ENCODE measurements around the gene KIF5A. TPM values are rescaled to one million over a fixed set of nuclear protein-coding genes. Genes with fewer than 3 reads are reported as not detected.
A peak's percentile ranks its signal among the peaks of the same experiment; 100 is the strongest.

KIF5A gene
- total and polyA plus RNA-seq, 2 donors (not counting 1 experiment from before 2014, with no cell fraction given) = 0.09 to 0.67 TPM

GRCh38 chr12:57521525-57522010 lies 28.3 kb upstream of the KIF5A start:
- Histone ChIP-seq H3K27me3 (replicated peaks in 1 of 4; ENCODE audit: control extremely low read depth in 1 of 4, control insufficient read depth in 3 of 4, insufficient read depth in 4 of 4, low read length in 3 of 4) (no peaks in the 10 kb centered on the region), H3K4me3 (ENCODE audit: control extremely low read depth in 1 of 5, extremely low read depth in 1 of 5, insufficient read depth in 1 of 5, low read depth in 2 of 5, low read length in 4 of 5) (peak overlapping the region; percentile 58 to 97 (median 77)), H3K4me2 (replicated peaks; ENCODE audit: low read depth, low read length, poor library complexity, severe bottlenecking) (peak overlapping the region; percentile 98), H4K20me1 (ENCODE audit: control insufficient read depth, insufficient read depth, low read length, poor library complexity, severe bottlenecking) (peaks cover 31% of the 10 kb centered on the region), H3K36me3 (replicated peaks in 1 of 2; ENCODE audit: control extremely low read depth in 1 of 2, control insufficient read depth in 1 of 2, extremely low read depth in 1 of 2, insufficient read depth in 2 of 2, low read length in 1 of 2) (peaks cover 4 to 26% of the 10 kb centered on the region in 2 experiments), H3K9me3 (ENCODE audit: control extremely low read depth in 1 of 3, control insufficient read depth in 2 of 3, insufficient read depth in 1 of 3, low read length in 2 of 3) (no peaks in the 10 kb centered on the region), H3K79me2 (ENCODE audit: control insufficient read depth, insufficient read depth, low read length) (peaks cover 34% of the 10 kb centered on the region), H2AFZ (ENCODE audit: insufficient read depth, low read depth, low read length, poor library complexity, severe bottlenecking) (peak overlapping the region; percentile 10), H3K9ac (ENCODE audit: low read length) (peak overlapping the region; percentile 87), H3K27ac (ENCODE audit: low read length in 2 of 2) (peak overlapping the region; percentile 98 to 100), H3K4me1 (ENCODE audit: control insufficient read depth in 2 of 2, insufficient read depth in 2 of 2, low read length in 2 of 2) (peaks cover 42 to 53% of the 10 kb centered on the region in 2 donors)
- Mint-ChIP-seq H3K9me3 (ENCODE audit: insufficient read depth) (no peaks in the 10 kb centered on the region), H3K27ac (peak overlapping the region; percentile 100), H3K4me1 (peaks cover 60% of the 10 kb centered on the region), H3K4me3 (peak overlapping the region; percentile 98), H3K27me3 (no peaks in the 10 kb centered on the region)
- ChIA-PET POLR2A (interaction anchor here (2.1 kb wide), 1 partner anchor 44 kb away, joined by 11 read pairs; no protein-coding TSS in a partner anchor), CTCF (no interaction called here)
- WGBS (ENCODE audit: insufficient coverage) = 81% methylated on average over 8 of the region's 17 CpGs
- intact Hi-C loops (cut with micrococcal nuclease) = loop anchor here (1.0 to 10.0 kb wide), 13 partner anchors 26 to 1403 kb away; partner anchors contain the start of genes ARHGAP9, BAZ2A, CDK4 and CNPY2
- no peak for DNase-seq
- no peak for ATAC-seq (ENCODE audit: low read depth)
- TF ChIP-seq, protein P1, sequence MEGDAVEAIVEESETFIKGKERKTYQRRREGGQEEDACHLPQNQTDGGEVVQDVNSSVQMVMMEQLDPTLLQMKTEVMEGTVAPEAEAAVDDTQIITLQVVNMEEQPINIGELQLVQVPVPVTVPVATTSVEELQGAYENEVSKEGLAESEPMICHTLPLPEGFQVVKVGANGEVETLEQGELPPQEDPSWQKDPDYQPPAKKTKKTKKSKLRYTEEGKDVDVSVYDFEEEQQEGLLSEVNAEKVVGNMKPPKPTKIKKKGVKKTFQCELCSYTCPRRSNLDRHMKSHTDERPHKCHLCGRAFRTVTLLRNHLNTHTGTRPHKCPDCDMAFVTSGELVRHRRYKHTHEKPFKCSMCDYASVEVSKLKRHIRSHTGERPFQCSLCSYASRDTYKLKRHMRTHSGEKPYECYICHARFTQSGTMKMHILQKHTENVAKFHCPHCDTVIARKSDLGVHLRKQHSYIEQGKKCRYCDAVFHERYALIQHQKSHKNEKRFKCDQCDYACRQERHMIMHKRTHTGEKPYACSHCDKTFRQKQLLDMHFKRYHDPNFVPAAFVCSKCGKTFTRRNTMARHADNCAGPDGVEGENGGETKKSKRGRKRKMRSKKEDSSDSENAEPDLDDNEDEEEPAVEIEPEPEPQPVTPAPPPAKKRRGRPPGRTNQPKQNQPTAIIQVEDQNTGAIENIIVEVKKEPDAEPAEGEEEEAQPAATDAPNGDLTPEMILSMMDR (IDR thresholded peaks at IDR 0.05) = no peak
- TF ChIP-seq EZH2 (IDR thresholded peaks at IDR 0.05; ENCODE audit: borderline replicate concordance, insufficient read depth, low read depth, low read length, poor library complexity, severe bottlenecking) = no peak
